CD4-positive, alpha-beta T cell (primary cell): ENCODE measurements around the gene BRMS1. TPM values are rescaled to one million over a fixed set of nuclear protein-coding genes. Genes with fewer than 3 reads are reported as not detected.

Source experiments
- ATAC-seq: fragments of 200-7000 bp; cut with Tn5 transposase; one replicate; pipeline ENCODE4 v1.10.0; 2022; ENCODE audit warnings: mild to moderate bottlenecking; ENCODE audit not compliant: poor library complexity
- CTCF ChIA-PET: fragments of 350-600 bp; sonication (Branson Sonifier 250); formaldehyde crosslinking; loops from one replicate; lab custom pipeline; 2021; ENCODE audit warnings: antibody characterized with exemption, inconsistent platforms; lab: Charles Lee
- POLR2A ChIA-PET: fragments of 350-600 bp; sonication (Branson Sonifier 250); formaldehyde crosslinking; loops from one replicate; lab custom pipeline; 2021; ENCODE audit warnings: antibody characterized with exemption, inconsistent platforms; lab: Charles Lee
- DNase-seq, 14 experiments: peaks; one replicate each; pipeline ENCODE4 v3.0.0-alpha.2; 2013 to 2020; ENCODE audit warnings: mixed read lengths in 2 of 14
- H3K27ac ChIP-seq, 2 donors: one replicate each; pipeline versions ENCODE4 v1.5.1 to v1.7.0; 2013; ENCODE audit warnings: low read length in 2 of 2, low read depth in 1 of 2, mild to moderate bottlenecking in 1 of 2
- H3K27me3 ChIP-seq, 2 experiments: 1 replicate in 1 of 2; 2 replicates in 1 of 2; pipeline versions ENCODE4 v1.6.1 to v1.7.0; 2013; ENCODE audit warnings: low read length in 2 of 2, control low read depth in 1 of 2, mild to moderate bottlenecking in 1 of 2, moderate library complexity in 1 of 2; ENCODE audit not compliant: insufficient read depth in 2 of 2, control insufficient read depth in 1 of 2
- H3K36me3 ChIP-seq: one replicate; pipeline ENCODE4 v1.6.1; 2013; ENCODE audit warnings: low read length, control low read depth; ENCODE audit not compliant: insufficient read depth
- H3K4me1 ChIP-seq: one replicate; pipeline ENCODE4 v1.6.1; 2013; ENCODE audit warnings: low read length, control low read depth; ENCODE audit not compliant: insufficient read depth
- H3K4me3 ChIP-seq: one replicate; pipeline ENCODE4 v1.5.1; 2013; ENCODE audit warnings: mild to moderate bottlenecking, low read length, moderate library complexity
- H3K9me3 ChIP-seq, 2 experiments: 1 replicate in 1 of 2; 2 replicates in 1 of 2; pipeline versions ENCODE4 v1.6.1 to v1.7.0; 2013; ENCODE audit warnings: low read length in 2 of 2, mild to moderate bottlenecking in 2 of 2, control low read depth in 1 of 2, moderate library complexity in 1 of 2; ENCODE audit not compliant: control insufficient read depth in 1 of 2, insufficient read depth in 1 of 2
- H3K27ac Mint-ChIP-seq: one replicate; pipeline ENCODE4 v1.8.0; 2020; ENCODE audit warnings: mixed read lengths
- H3K27me3 Mint-ChIP-seq: one replicate; pipeline ENCODE4 v1.8.0; 2021; ENCODE audit warnings: mixed read lengths
- H3K36me3 Mint-ChIP-seq: one replicate; pipeline ENCODE4 v1.8.0; 2021; ENCODE audit warnings: low read depth, mixed read lengths
- H3K4me1 Mint-ChIP-seq: one replicate; pipeline ENCODE4 v1.8.0; 2021; ENCODE audit warnings: low read depth, mixed read lengths
- H3K4me3 Mint-ChIP-seq: one replicate; pipeline ENCODE4 v1.8.0; 2020; ENCODE audit warnings: mild to moderate bottlenecking, mixed read lengths
- H3K9me3 Mint-ChIP-seq: one replicate; pipeline ENCODE4 v1.8.0; 2020; ENCODE audit warnings: mixed read lengths
- CTCF ChIP-seq: fragments of 200-600 bp; IDR thresholded peaks from one replicate; pipeline ENCODE4 v1.8.0; 2022; ENCODE audit warnings: antibody characterized with exemption, mild to moderate bottlenecking
- intact Hi-C, 2 experiments: fragments of 100-400 bp; cut with DNase I in 1 of 2; cut with micrococcal nuclease in 1 of 2; formaldehyde crosslinking; loops; one replicate each; pipeline versions ENCODE4 v1.15.1 to v1.9.0; 2023 to 2025; cut with DNase I, micrococcal nuclease
- polyA plus RNA-seq, 2 donors: library from polyadenylated mRNA; unstranded; fragments of 120-200 nt; gene quantifications; one replicate each; pipeline ENCODE4 v1.2.1, GENCODE V29; 2013
- total RNA-seq, 174 experiments: library from RNA in 2 of 174; stranded (reverse) in 2 of 174; gene quantifications; one replicate each; pipeline ENCODE4 v1.2.3 and lab custom pipeline; 2021 to 2026

The BRMS1 gene
- total RNA-seq (10 to 100 TPM; 52.7 to 58.4 TPM), total RNA-seq (lab: John Stamatoyannopoulos, UW) (35.9 to 109 (median 54.9) reads per million in 172 experiments)
- polyA plus RNA-seq (2013, experiment 1 of 2), result 43.4 TPM
- polyA plus RNA-seq (2013, experiment 2 of 2), result 46.7 TPM

- ChIA-PET CTCF (interaction anchor here (1.2 to 4.2 kb wide), 6 partner anchors 19 to 94 kb away, joined by 4 to 24 read pairs (median 5); partner anchors contain the start of gene MRPL11), POLR2A (interaction anchor here (0.6 to 6.3 kb wide), 11 partner anchors 9 to 1248 kb away, joined by 3 to 46 read pairs (median 4); partner anchors contain the start of genes CD248, MRPL11, RIN1 and SLC29A2)
- Histone ChIP-seq H3K36me3 (peaks cover 30% of the 10 kb centered on the region), H3K9me3 (no peaks in the 10 kb centered on the region), H3K4me1 (peaks cover 56% of the 10 kb centered on the region), H3K4me3 (peak within 1 kb of the TSS; percentile 100), H3K27me3 (no peaks in the 10 kb centered on the region), H3K27ac (peak within 1 kb of the TSS; percentile 75 to 78)
- Mint-ChIP-seq H3K27me3 (peaks cover 5% of the 10 kb centered on the region), H3K4me1 (peaks cover 48% of the 10 kb centered on the region), H3K4me3 (peak within 1 kb of the TSS; percentile 97), H3K9me3 (peaks cover 2% of the 10 kb centered on the region), H3K27ac (peak within 1 kb of the TSS; percentile 94), H3K36me3 (peaks cover 56% of the 10 kb centered on the region)
- peak; percentile 86 to 98 (median 96) for DNase-seq
- TF ChIP-seq CTCF, result no peak
- ATAC-seq, result peak; percentile 80
- intact Hi-C loops, result loop anchor here (1.0 to 10.0 kb wide), 7 partner anchors 16 to 1260 kb away; partner anchors contain the start of genes RCE1 (in 2 of the 2), CDCA5 (in 1 of the 2), SLC29A2 (in 1 of the 2) and ZFPL1 (in 1 of the 2)
Observed at GRCh38 chr11:66344550-66345315, at the start of gene BRMS1. Gene BRMS1, minus strand, starts transcription at chr11:66345104. Its CDS starts 2,870 bp downstream, at chr11:66342234.

- ATAC-seq (no peak), DNase-seq (no peak)
- intact Hi-C loops, result no loop called here
- no peak for TF ChIP-seq CTCF
- no peaks in the 10 kb centered on the region for H3K4me1 Mint-ChIP-seq
- Histone ChIP-seq H3K4me3 (no peak overlapping the region), H3K4me1 (no peaks in the 10 kb centered on the region), H3K27me3 (no peaks in the 10 kb centered on the region), H3K9me3 (no peaks in the 10 kb centered on the region), H3K36me3 (no peaks in the 10 kb centered on the region), H3K27ac (no peak overlapping the region)
- H3K9me3 Mint-ChIP-seq, result no peaks in the 10 kb centered on the region
- H3K4me3 Mint-ChIP-seq, result no peak overlapping the region
- no peak overlapping the region for H3K27ac Mint-ChIP-seq
- ChIA-PET CTCF (no interaction called here), POLR2A (no interaction called here)
- peaks cover 8% of the 10 kb centered on the region for H3K27me3 Mint-ChIP-seq
- no peaks in the 10 kb centered on the region for H3K36me3 Mint-ChIP-seq
Observed at GRCh38 chr11:66393954-66394353, 49.0 kb upstream of the BRMS1 start.

- DNase-seq (no peak), ATAC-seq (no peak)
- H3K27me3 ChIP-seq, result no peaks in the 10 kb centered on the region
- H3K27ac Mint-ChIP-seq, result no peak overlapping the region
- H3K27ac ChIP-seq, result no peak overlapping the region
- H3K27me3 Mint-ChIP-seq, result peaks cover 10% of the 10 kb centered on the region
- H3K4me1 Mint-ChIP-seq, result peaks cover 1% of the 10 kb centered on the region
- no peaks in the 10 kb centered on the region for H3K9me3 Mint-ChIP-seq
- no peak overlapping the region for H3K4me3 Mint-ChIP-seq
- no peak for TF ChIP-seq CTCF
- no peaks in the 10 kb centered on the region for H3K36me3 Mint-ChIP-seq
- no peaks in the 10 kb centered on the region for H3K36me3 ChIP-seq
- POLR2A ChIA-PET, result no interaction called here
- CTCF ChIA-PET, result no interaction called here
- intact Hi-C loops, result no loop called here
- H3K4me3 ChIP-seq, result no peak overlapping the region
- peaks cover 2% of the 10 kb centered on the region for H3K4me1 ChIP-seq
- H3K9me3 ChIP-seq, result no peaks in the 10 kb centered on the region
Observed at GRCh38 chr11:66391322-66391721, 46.4 kb upstream of the BRMS1 start.
